ENCODE measurements around the gene COL19A1. TPM values are rescaled to one million over a fixed set of nuclear protein-coding genes. Genes with fewer than 3 reads are reported as not detected.
"Not testable (repeated sequence)": the region's sequence is repeated elsewhere in the genome, so short reads cannot be mapped to it uniquely, and the experiment has no call there.

COL19A1 gene
- total RNA-seq, 1 donor from 2014 or later, result 78.7 TPM

DNA sequence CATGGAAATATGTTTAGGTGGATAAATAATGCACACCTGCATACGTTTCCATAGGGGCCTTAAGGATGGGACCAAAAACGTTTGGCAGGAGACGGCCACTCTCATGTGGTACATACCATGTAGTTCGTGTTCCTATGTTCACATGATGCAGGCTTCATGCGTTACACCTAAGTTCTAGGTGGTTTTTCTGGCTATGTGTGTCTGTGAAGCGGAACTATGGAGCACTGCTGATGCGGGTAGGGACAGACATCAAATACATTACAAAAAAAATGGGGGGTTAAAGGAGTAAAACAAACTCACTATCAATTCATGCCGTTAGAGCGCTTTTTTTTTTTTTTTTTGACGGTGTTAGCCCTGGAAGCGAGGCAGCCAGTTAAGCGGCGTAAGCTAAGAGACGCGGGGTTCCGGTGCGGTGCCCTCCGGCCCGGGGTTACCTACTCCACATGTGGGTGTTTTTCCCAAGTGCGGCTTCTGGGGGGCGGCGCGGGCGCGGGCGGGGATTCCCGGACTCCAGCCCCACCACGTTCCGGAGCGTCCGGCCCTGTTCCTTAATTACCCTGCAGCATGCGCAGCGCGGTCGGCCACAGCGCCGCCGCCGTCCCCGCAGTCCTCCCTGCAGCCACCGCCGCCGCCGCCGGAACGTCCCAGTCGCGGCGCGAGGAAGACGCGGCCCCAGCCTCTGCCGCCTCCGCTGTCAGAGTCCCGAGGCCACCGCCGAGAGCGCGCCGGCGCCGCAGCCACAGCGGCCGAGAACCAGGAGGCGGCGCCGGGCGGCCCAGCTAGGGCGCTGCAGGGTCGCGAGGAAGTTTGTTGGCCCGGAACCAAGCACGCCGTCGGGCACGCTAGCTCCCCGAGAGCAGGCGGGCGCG, 648 bp downstream of the COL19A1 start:
- DNase-seq (ENCODE audit: low spot score), result peak; percentile 64

- no peak for DNase-seq (ENCODE audit: low spot score)
Observed at GRCh38 chr6:69867639-69867976, 1.3 kb downstream of the COL19A1 start.

GRCh38 chr6:69868252-69868804, 2.0 kb downstream of the COL19A1 start:
- DNase-seq (ENCODE audit: low spot score), result no peak

GRCh38 chr6:69868961-69869360, 2.6 kb downstream of the COL19A1 start:
- DNase-seq (ENCODE audit: low spot score), result no peak

GRCh38 chr6:69871107-69871506, 4.8 kb downstream of the COL19A1 start:
- DNase-seq (ENCODE audit: low spot score), result no peak

DNA sequence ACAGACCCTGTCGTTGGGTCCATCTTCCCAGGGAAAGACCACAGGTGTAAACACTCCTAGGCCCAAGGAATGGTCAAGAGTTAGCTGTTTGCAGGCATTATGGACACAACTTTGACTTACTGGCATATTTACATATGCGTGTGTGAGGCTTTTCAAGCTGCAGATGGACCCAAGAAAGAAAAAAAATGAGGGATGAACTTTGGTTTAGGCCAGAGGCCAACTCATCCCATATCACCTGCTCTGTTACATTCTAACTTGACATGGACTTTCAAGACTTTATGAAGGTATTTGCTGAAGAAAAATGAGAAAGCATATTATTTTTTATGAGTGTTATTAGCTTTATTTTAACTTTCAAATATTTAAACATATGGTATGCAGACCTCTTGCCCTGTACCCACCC, 6.9 kb downstream of the COL19A1 start:
- no peak for DNase-seq (ENCODE audit: low spot score)

DNA sequence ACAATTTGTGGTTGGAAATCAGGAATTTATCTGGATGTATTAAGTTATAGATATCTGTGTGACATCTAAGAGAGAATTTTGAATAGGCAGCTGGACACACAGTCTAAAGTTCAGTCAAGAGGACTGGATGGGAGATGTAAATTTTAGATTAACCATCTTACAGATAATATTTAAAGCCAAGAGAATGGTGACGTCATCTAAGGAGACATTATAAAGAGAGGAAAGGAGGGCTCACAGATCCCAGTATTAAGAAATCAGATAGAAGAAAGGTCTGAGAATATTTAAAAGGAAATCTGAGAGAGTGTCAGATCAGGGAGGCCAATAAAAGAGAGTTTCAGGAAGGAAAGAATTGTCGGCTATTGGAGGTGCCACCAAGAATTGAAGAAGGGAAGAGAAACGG, 9.4 kb downstream of the COL19A1 start:
- no peak for DNase-seq (ENCODE audit: low spot score)

- no peak for DNase-seq (ENCODE audit: low spot score)
Observed at GRCh38 chr6:69878795-69879194, 12.4 kb downstream of the COL19A1 start.

GRCh38 chr6:69880601-69881000, 14.2 kb downstream of the COL19A1 start:
- no peak for DNase-seq (ENCODE audit: low spot score)

GRCh38 chr6:69881322-69882151, 15.2 kb downstream of the COL19A1 start:
- DNase-seq (ENCODE audit: low spot score), result no peak

GRCh38 chr6:69883551-69883950, 17.2 kb downstream of the COL19A1 start:
- no peak for DNase-seq (ENCODE audit: low spot score)

DNA sequence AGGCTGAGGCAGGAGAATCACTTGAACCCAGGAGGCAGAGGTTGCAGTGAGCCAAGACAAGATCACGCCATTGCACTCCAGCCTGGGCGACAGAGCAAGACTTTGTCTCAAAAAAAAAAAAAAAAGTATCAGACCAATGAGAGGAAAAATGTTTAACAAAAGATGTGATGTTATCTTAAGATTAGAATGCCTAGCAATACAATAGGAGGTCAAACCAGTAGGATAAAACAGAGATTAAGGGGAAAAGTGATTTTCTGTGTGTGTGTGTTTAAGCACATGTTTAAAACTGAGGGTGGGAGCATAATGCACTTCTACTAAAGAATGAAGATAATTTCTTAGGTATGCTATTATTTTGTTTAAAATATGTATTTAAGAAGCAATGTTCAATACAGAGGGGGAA, 17.9 kb downstream of the COL19A1 start:
- DNase-seq (ENCODE audit: low spot score), result no peak

GRCh38 chr6:69887026-69887425, 20.7 kb downstream of the COL19A1 start:
- no peak for DNase-seq (ENCODE audit: low spot score)

- no peak for DNase-seq (ENCODE audit: low spot score)
Observed at GRCh38 chr6:69887714-69888345, 21.5 kb downstream of the COL19A1 start.

GRCh38 chr6:69888482-69889233, 22.3 kb downstream of the COL19A1 start:
- DNase-seq (ENCODE audit: low spot score), result no peak

DNA sequence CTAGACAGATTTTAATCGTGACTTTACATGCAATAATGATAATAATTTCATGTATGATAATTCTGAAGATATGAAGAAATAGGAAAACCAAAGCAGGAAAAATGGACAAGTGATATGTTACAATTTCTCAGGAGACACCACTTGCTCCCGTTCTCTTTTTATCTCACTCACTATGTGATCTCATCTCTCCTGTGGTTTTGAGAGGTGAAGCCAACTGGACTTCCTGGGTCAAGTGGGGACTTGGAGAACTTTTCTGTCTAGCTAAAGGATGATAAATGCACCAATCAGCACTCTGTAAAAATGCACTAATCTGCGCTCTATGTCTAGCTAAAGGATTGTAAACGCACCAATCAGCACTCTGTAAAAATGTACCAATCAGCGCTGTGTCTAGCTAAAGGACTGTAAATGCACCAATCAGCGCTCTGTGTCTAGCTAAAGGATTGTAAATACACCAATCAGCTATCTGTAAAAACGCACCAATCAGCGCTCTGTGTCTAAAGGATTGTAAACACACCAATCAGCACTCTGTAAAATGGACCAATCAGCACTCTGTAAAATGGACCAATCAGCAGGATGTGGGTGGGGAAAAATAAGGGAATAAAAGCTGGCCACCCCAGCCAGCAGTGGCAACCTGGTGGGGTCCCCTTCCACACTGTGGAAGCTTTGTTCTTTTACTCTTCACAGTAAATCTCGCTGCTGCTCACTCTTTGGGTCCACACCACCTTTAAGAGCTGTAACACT, 23.0 kb downstream of the COL19A1 start:
- not testable (repeated sequence) for DNase-seq (ENCODE audit: low spot score)

- DNase-seq (ENCODE audit: low spot score), result not testable (repeated sequence)
Observed at GRCh38 chr6:69892561-69892960, 26.2 kb downstream of the COL19A1 start.

- not testable (repeated sequence) for DNase-seq (ENCODE audit: low spot score)
Observed at GRCh38 chr6:69893266-69893665, 26.9 kb downstream of the COL19A1 start.

DNA sequence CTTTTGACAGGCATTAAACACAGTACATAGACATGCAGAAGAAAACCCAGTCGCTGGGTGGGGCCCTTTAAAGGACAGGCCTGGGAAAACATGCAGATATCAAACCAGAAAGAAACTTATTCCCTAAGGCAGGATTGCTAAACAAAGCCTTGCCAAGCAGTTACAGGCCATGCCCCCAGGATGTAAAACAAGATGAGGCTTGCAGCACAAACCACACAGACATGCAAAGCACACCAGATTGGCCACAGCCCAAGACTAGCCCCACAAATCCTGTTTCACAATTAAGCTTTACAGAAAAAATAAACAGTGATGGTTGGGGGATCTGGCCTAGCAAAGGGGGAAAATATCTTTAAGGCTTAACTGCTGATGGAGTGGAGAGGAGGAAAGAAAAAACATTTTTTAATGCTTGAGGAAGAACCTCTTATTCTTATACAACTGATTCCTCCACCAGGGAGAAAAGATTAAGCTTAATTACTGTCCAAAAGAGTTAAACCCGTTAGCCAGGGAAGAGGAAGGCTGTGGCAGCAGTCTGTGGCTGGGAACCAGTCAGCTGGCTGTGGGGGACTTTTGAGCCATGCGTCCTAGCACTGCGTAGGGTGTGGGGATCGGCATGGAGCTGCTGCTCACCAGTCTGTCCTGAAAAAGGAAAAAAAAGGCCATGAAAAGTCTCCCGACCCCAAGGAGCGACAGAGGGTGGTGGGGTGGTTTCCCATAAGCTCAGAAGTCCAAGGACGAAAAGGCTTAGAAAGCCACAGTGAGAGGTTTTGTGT, 28.4 kb downstream of the COL19A1 start:
- peak; percentile 91 for DNase-seq (ENCODE audit: low spot score)

DNA sequence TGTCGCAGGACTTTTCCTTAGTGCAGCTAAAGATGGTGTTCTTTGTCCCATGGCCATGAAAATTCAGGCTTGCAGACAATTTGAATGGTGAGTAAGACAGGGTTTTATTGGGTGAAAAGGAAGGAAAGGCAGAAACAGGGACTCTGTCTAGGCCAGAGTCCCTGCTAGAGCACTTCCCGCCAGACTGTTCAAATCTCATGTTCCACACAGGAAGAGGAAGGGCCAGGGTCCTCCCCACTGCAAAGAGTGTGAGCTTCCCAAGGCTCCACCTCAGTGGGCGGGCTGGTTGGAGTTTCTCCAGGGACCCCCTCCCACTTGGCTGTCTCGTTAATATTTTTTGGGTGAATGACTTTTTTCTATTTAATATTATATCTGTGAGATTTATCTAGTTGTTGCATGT, 29.0 kb downstream of the COL19A1 start:
- DNase-seq (ENCODE audit: low spot score), result no peak
